Parietal lobe (tissue), 2 donors: Measurements from ENCODE around the gene TRRAP. TPM values are rescaled to one million over a fixed set of nuclear protein-coding genes. Genes with fewer than 3 reads are reported as not detected.

ENCODE experiments used
- small RNA-seq: library from RNA; depleted of rRNA; stranded (forward); fragments of <200 nt; gene quantifications from one replicate; pipeline ENCODE3, GENCODE V24; 2014; ENCODE audit warnings: low replicate concordance
- total RNA-seq: library from RNA; depleted of rRNA; stranded (reverse); fragments of >200 nt; gene quantifications from one replicate; pipeline ENCODE4 v1.2.3, GENCODE V29; 2014

The TRRAP gene
- 77.3 TPM for total RNA-seq

DNA sequence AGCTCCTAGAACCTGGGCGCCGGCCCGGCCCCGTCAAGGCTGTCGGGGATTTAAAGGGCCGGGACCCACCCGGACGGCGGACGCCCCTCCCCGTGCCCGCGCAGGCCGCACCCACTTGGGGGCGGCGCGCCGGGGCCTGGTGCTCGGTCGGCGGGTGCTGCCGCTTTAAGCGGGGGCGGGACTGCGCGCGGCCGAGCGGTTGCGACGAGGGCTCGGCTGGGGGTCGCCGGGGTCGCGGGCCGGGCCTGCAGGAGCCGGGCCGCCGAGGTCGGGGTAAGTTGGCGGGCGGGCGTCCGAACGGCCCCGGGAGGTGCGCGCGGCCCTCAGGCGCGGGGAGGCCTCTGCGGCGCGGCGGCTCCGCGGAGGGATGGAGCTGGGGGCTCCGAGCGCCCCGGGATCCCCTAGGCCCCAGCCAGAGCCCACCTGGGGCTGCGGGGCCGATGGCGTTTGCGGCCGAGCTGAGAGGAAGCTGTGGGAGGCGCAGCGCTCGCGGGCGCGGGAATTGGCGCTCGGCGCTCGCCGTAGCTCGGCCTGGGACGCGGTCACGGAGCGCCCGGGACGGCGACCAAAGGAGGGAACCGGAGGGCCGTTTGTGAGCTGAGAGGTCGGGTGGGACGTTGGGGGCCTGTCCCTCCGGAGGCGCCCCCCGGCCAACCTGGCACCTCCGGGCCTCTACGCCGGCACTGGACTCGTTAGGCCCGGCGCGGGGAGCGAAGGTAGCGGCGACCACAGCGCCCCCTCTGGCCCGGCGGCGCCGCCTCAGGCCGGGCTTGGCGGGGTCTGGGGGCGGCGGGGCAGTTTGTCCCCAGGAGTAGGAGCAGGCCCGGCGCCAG, at the start of gene TRRAP:
Gene TRRAP, plus strand, starts transcription at position 168 of the 833 bp plus-strand sequence. CDS start 2,619 bp downstream, outside the sequence.

DNA sequence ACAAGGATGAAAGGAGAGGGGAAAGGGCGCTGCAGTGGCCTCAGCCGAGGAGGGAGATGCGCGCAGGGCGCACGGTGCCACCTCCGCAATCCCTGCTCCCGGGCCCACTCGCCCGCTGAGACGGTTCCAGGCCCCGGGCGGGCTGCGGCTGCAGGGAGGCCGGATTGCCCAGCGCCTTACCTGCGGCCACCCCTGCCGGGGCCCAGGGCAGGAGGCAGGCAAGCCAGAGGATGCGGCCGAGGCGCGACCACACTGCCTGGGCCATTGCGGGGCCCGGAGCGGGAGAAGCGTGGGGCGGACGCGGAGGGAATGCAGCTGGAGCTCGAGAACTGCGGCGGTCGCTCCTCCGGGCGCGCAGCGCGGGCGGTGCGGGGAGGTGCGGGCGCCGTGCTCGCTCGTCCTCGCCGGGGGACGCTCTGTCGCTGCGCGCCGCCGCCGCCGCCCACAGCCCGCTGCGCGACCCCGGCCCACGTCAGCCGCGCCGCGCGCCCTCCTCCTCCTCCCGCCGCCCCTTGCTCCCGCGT, 8.7 kb upstream of the TRRAP start, which contains the start of gene TMEM130:
Gene TMEM130, minus strand, starts transcription at position 418 of the 524 bp plus-strand sequence. Its CDS starts 153 bp downstream, at position 265.

Small RNAs within 50 kb of the gene (small RNA-seq; reads per million reads assigned to genes)
- 71.6 reads per million, percentile 95 among the genes with 10 or more reads in this experiment for gene MIR3609

Other genes with a start within 250 kb of the TRRAP start
- gene TMEM130, start 8.5 kb upstream of the TRRAP start, total RNA-seq, result 6.3 TPM